Common myeloid progenitor, CD34-positive (primary cell): Measurements from ENCODE around the gene SYT1.

Experiments
- CTCF ChIA-PET: fragments of 350-600 bp; sonication (Branson Sonifier 250); formaldehyde crosslinking; loops from one replicate; lab custom pipeline; 2021; ENCODE audit warnings: antibody characterized with exemption; lab: Charles Lee
- POLR2A ChIA-PET: fragments of 350-600 bp; sonication (Branson Sonifier 250); formaldehyde crosslinking; loops from one replicate; lab custom pipeline; 2021; ENCODE audit warnings: antibody characterized with exemption; lab: Charles Lee
- DNase-seq, 3 donors: peaks; one replicate each; pipeline versions ENCODE4 v3.0.0 to v3.0.0-alpha.2; 2013
- H3K27ac ChIP-seq, 2 experiments: 1 replicate in 1 of 2; 2 replicates in 1 of 2; pipeline ENCODE4 v1.7.0; 2013; ENCODE audit warnings: inconsistent platforms in 2 of 2, low read length in 2 of 2, mild to moderate bottlenecking in 2 of 2, low read depth in 1 of 2, moderate library complexity in 1 of 2; ENCODE audit not compliant: severe bottlenecking in 2 of 2, insufficient read depth in 1 of 2, poor library complexity in 1 of 2
- H3K27me3 ChIP-seq, 5 experiments: replicated peaks in 2 of 5; 1 replicate in 3 of 5; 2 replicates in 2 of 5; pipeline versions ENCODE4 v1.6.1 to v1.7.0; 2013; ENCODE audit warnings: low read length in 4 of 5, mild to moderate bottlenecking in 2 of 5, moderate library complexity in 2 of 5, inconsistent platforms in 1 of 5; ENCODE audit not compliant: insufficient read depth in 5 of 5, control insufficient read depth in 4 of 5
- H3K36me3 ChIP-seq, 4 experiments: 1 replicate in 2 of 4; 2 replicates in 2 of 4; pipeline versions ENCODE4 v1.6.1 to v1.7.0; 2013; ENCODE audit warnings: low read length in 3 of 4, control low read depth in 1 of 4, mild to moderate bottlenecking in 1 of 4; ENCODE audit not compliant: control insufficient read depth in 4 of 4, insufficient read depth in 4 of 4
- H3K4me1 ChIP-seq, 4 experiments: 1 replicate in 3 of 4; 2 replicates in 1 of 4; pipeline versions ENCODE4 v1.6.1 to v1.7.1; 2013; ENCODE audit warnings: low read length in 3 of 4, mild to moderate bottlenecking in 3 of 4, control low read depth in 1 of 4, inconsistent platforms in 1 of 4, moderate library complexity in 1 of 4; ENCODE audit not compliant: control insufficient read depth in 4 of 4, insufficient read depth in 4 of 4; ENCODE audit errors: control extremely low read depth in 1 of 4
- H3K4me3 ChIP-seq, 7 experiments: 1 replicate in 4 of 7; 2 replicates in 3 of 7; pipeline versions ENCODE4 v1.5.1 to v1.7.0; 2013; ENCODE audit warnings: mild to moderate bottlenecking in 7 of 7, low read length in 6 of 7, moderate library complexity in 6 of 7, inconsistent platforms in 2 of 7, low read depth in 2 of 7, control low read depth in 1 of 7; ENCODE audit not compliant: insufficient read depth in 4 of 7, control insufficient read depth in 1 of 7; ENCODE audit errors: extremely low read depth in 1 of 7
- H3K9me3 ChIP-seq, 5 experiments: 1 replicate in 4 of 5; 2 replicates in 1 of 5; pipeline versions ENCODE4 v1.6.1 to v1.7.1; 2013; ENCODE audit warnings: low read length in 4 of 5, mild to moderate bottlenecking in 2 of 5, inconsistent platforms in 1 of 5, low read depth in 1 of 5, moderate library complexity in 1 of 5; ENCODE audit not compliant: control insufficient read depth in 4 of 5, insufficient read depth in 2 of 5; ENCODE audit errors: control extremely low read depth in 1 of 5
- WGBS: methylation state at CpG from one replicate; pipeline ENCODE4 v1.1.5; 2013; ENCODE audit not compliant: insufficient coverage; 5-methylcytosine and 5-hydroxymethylcytosine counted together

SYT1 gene

DNA sequence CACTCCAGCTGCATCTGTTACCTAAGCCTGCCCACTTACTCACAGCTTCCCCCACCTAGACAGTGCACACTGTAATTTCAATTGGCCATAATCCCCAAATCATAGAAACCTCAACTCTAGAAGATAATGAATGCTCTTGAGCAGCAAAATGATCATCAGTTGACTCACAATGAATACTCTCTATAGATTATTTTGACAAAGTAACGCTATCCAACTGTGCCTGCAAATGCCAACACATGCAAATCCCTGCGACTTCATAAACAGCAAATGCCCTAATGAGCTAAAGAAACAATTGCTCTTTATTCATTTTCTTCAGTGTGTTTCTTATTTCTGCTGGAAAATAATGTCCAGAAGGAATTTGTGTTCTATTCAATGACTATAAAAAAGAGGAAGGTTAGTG is 506.7 kb downstream of the SYT1 start:
- WGBS: 100% methylated on average over 1 of the region's 2 CpGs
- ChIA-PET POLR2A (no interaction called here), CTCF (no interaction called here)
- H3K36me3 ChIP-seq: no peaks in the 10 kb centered on the region
- no peaks in the 10 kb centered on the region for H3K9me3 ChIP-seq
- no peak for DNase-seq
- no peaks in the 10 kb centered on the region for H3K27me3 ChIP-seq
- no peak overlapping the region for H3K27ac ChIP-seq
- H3K4me3 ChIP-seq: no peak overlapping the region
- no peaks in the 10 kb centered on the region for H3K4me1 ChIP-seq

DNA sequence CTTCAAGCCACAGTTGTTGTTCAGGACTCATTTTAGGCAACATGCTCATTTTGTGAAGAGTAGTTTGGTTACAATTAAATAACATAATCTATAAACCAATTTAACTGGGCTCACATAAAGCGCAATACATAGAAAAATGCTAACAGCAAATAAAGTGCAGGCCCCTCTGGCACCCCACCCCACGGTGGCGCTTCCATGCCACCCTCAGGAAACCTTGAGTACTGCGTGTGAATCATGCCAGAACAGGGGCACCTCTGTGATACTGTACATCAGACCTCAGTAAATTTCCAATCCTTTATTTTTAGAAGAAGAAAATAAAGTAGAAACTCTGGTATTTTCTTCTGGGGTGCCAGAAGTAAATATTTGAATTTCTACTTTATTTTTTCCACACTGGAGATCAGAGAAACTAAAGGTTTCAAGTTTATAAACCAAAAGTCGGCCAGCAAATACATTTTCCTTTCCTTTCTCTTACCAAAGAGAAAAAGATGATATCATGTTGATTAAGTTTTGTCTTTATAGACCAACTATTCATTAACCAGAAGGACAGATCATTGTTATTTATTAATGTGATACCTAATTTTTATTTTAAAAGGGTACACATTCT is 509.4 kb downstream of the SYT1 start:
- H3K4me1 ChIP-seq: no peaks in the 10 kb centered on the region
- CTCF ChIA-PET: interaction anchor here (0.7 to 1.3 kb wide), 3 partner anchors 12 to 15 kb away, joined by 3 read pairs; no protein-coding TSS in a partner anchor
- no CpG with 5 or more reads among the region's 5 CpGs for WGBS
- H3K36me3 ChIP-seq: no peaks in the 10 kb centered on the region
- no peaks in the 10 kb centered on the region for H3K9me3 ChIP-seq
- POLR2A ChIA-PET: no interaction called here
- H3K27ac ChIP-seq: no peak overlapping the region
- peak; percentile 8 to 51 (median 45) for DNase-seq
- no peaks in the 10 kb centered on the region for H3K27me3 ChIP-seq
- H3K4me3 ChIP-seq: no peak overlapping the region

DNA sequence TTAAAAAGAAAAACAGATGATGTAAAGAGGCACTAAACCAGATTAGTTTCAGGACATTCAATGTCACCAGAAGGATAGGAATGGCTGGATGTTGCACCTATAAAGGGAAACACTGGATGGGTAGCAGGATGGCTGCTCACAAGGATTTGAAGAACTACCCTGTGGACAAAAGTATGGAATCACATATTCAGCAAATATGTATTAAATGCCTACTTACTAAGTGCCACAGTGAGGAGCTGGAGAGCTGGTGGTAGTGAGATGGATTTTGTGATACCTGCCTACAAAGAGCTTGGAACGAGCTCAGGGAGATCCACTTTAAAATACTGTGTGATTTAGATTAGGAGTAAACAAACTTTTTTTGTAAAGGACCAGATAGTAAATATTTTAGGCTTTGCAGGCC is 510.0 kb downstream of the SYT1 start:
- Histone ChIP-seq H3K27ac (no peak overlapping the region), H3K36me3 (no peaks in the 10 kb centered on the region), H3K4me3 (no peak overlapping the region), H3K27me3 (no peaks in the 10 kb centered on the region), H3K4me1 (no peaks in the 10 kb centered on the region), H3K9me3 (no peaks in the 10 kb centered on the region)
- ChIA-PET POLR2A (no interaction called here), CTCF (interaction anchor here (0.6 to 1.4 kb wide), 6 partner anchors 9 to 477 kb away, joined by 3 to 6 read pairs (median 4); no protein-coding TSS in a partner anchor)
- no peak for DNase-seq
- WGBS: 100% methylated on average over 1 of the region's 1 CpG

DNA sequence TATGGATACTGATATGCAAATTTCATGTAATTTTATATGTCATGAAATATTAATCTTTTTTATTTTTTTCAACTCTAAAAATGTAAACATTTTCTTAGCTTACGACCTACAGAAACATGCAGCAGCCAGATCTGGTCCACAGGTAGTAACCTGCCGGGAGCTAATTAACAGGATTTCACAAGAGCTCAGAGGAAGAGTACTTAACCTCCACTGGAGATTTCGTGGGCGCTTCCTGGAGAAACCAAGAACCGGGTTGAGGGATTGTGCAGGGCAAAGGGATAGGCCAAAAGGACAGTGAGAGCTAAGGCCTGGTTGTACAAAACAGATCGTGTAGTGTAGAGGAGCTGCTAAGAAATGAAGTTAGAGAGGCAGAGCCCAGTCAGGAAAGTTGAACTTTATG is 510.5 kb downstream of the SYT1 start:
- no peak overlapping the region for H3K4me3 ChIP-seq
- CTCF ChIA-PET: interaction anchor here (0.6 to 1.4 kb wide), 6 partner anchors 9 to 477 kb away, joined by 3 to 6 read pairs (median 4); no protein-coding TSS in a partner anchor
- H3K36me3 ChIP-seq: no peaks in the 10 kb centered on the region
- no peak overlapping the region for H3K27ac ChIP-seq
- no peaks in the 10 kb centered on the region for H3K4me1 ChIP-seq
- H3K27me3 ChIP-seq: no peaks in the 10 kb centered on the region
- POLR2A ChIA-PET: no interaction called here
- WGBS: 94% methylated on average over 6 of the region's 6 CpGs
- H3K9me3 ChIP-seq: no peaks in the 10 kb centered on the region
- DNase-seq: no peak

DNA sequence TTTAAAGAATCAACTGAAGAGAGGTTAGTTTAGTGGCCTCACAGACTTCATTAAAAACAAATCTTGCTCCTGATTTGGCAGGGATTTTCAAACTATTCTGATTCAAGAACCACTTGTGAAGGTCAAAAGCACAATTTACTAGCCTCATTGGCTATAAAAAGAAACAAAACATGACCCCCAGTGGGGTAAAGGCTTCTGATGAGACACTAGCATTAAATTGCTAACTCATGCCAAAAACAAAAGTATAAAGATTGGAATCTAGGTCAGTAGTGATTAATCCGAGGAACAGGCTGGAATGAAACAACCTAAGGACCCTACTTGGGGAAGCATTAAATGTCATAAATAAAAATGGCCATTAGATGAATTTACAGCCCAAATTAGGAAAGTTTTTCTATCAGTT is 513.9 kb downstream of the SYT1 start:
- no peak overlapping the region for H3K4me3 ChIP-seq
- ChIA-PET CTCF (no interaction called here), POLR2A (no interaction called here)
- no CpG with 5 or more reads among the region's 1 CpG for WGBS
- no peaks in the 10 kb centered on the region for H3K36me3 ChIP-seq
- H3K9me3 ChIP-seq: no peaks in the 10 kb centered on the region
- no peak overlapping the region for H3K27ac ChIP-seq
- H3K27me3 ChIP-seq: no peaks in the 10 kb centered on the region
- no peaks in the 10 kb centered on the region for H3K4me1 ChIP-seq
- DNase-seq: no peak

DNA sequence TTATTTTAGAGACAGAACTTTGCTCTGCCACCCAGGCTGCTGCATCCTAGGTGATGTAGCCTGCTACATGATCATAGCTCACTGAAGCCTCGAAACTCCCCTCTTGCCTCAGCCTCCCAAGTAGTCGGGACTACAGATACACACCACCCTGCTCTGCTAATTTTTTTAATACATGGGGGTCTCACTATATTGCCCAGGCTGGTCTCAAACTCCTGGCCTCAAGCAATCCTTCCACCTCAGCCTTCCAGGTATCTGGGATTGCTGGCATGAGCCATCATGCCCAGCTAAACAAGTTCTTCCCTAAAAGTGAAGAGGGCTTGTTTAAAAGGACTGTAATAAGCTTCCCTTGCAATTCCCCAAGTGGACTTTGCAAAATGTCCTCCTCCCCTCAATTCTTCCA is 515.8 kb downstream of the SYT1 start:
- H3K4me1 ChIP-seq: no peaks in the 10 kb centered on the region
- ChIA-PET CTCF (no interaction called here), POLR2A (no interaction called here)
- H3K27ac ChIP-seq: no peak overlapping the region
- no peak overlapping the region for H3K4me3 ChIP-seq
- WGBS: 100% methylated on average over 2 of the region's 2 CpGs
- H3K9me3 ChIP-seq: no peaks in the 10 kb centered on the region
- DNase-seq: no peak
- H3K36me3 ChIP-seq: no peaks in the 10 kb centered on the region
- no peaks in the 10 kb centered on the region for H3K27me3 ChIP-seq

DNA sequence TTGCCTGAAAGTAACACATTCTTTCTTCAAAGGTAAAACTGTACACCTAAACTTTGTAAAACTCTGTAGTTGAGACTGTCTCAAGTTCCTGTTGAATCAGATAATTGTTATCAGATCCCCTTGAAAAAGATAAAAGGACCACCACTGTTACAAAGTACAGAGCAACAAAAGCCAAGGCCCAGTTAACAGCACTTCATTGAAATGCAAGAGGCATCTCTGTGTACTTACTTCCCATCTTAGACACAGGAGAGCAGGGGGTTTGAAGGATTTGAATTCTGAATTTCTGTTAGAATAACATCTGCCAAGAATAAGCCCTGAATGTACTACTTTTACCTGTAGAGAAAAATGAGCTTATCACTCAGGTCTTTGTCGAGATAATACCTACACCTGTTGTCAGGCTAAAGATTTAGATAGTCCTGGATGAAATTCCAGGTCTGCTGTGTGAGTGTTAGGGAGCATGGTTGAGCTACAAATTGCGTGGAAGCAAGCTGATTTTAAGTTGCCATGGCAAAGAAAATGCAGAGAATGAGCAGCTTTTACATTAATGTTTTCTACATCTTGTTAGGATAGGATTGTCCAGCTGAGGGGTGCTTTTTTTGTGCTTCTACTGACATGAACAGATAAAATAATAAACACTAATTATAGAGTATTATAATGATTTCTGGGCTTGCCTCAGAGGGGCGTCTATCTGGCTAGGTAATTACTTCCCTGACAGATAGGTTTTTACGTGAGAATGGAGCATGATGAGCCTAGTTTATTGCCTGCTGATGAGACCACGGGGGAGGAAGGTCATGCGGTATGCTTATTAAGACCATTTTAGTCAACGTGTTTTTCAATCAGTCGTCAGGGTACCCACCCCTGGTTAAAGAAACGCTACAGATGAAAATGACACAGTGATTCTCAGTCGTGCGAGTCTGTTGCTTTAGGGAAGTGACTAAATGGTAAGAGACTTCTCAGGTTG is 517.0 kb downstream of the SYT1 start:
- no peak for DNase-seq
- no peaks in the 10 kb centered on the region for H3K4me1 ChIP-seq
- no peak overlapping the region for H3K4me3 ChIP-seq
- H3K27me3 ChIP-seq: no peaks in the 10 kb centered on the region
- POLR2A ChIA-PET: no interaction called here
- no peaks in the 10 kb centered on the region for H3K36me3 ChIP-seq
- CTCF ChIA-PET: no interaction called here
- WGBS: 79% methylated on average over 10 of the region's 11 CpGs
- no peak overlapping the region for H3K27ac ChIP-seq
- H3K9me3 ChIP-seq: no peaks in the 10 kb centered on the region
